Activated CD8-positive, alpha-beta memory T cell treated with anti-CD3 and anti-CD28 coated beads for 1 hour (primary cell): ENCODE measurements around the gene QRSL1.
"Not testable (repeated sequence)": the region's sequence is repeated elsewhere in the genome, so short reads cannot be mapped to it uniquely, and the experiment has no call there.

Experiments
- DNase-seq, 2 donors: peaks; one replicate each; pipeline ENCODE4 v3.0.0-alpha.2; 2020; ENCODE audit warnings: low read depth in 1 of 2; ENCODE audit errors: extremely low read depth in 1 of 2

Gene QRSL1

GRCh38 chr6:106674541-106675229, 45.3 kb downstream of the QRSL1 start:
- no peak for DNase-seq

- no peak for DNase-seq
These were observed 47.9 kb downstream of the QRSL1 start for GRCh38 chr6:106677282-106677681.

GRCh38 chr6:106684011-106684410, 54.6 kb downstream of the QRSL1 start:
- no peak for DNase-seq

- DNase-seq: no peak
These were observed 56.5 kb downstream of the QRSL1 start for GRCh38 chr6:106685833-106686232.

- no peak for DNase-seq
These were observed 59.0 kb downstream of the QRSL1 start for GRCh38 chr6:106688177-106688951.

- DNase-seq: no peak
These were observed 62.9 kb downstream of the QRSL1 start for GRCh38 chr6:106692112-106692818.

- no peak for DNase-seq
These were observed 63.4 kb downstream of the QRSL1 start for GRCh38 chr6:106692819-106693208.

GRCh38 chr6:106693418-106693817, 64.0 kb downstream of the QRSL1 start:
- DNase-seq: no peak

- no peak for DNase-seq
These were observed 65.0 kb downstream of the QRSL1 start for GRCh38 chr6:106694343-106694742.

- DNase-seq: no peak
These were observed 71.2 kb downstream of the QRSL1 start for GRCh38 chr6:106700581-106700980.

GRCh38 chr6:106701201-106701600, 71.8 kb downstream of the QRSL1 start:
- DNase-seq: not testable (repeated sequence)

- DNase-seq: no peak
These were observed 72.7 kb downstream of the QRSL1 start for GRCh38 chr6:106702046-106702445.

GRCh38 chr6:106702451-106703110, 73.2 kb downstream of the QRSL1 start:
- DNase-seq: no peak

GRCh38 chr6:106704327-106704726, 74.9 kb downstream of the QRSL1 start:
- no peak for DNase-seq

- no peak for DNase-seq
These were observed 75.8 kb downstream of the QRSL1 start for GRCh38 chr6:106705156-106705555.

- DNase-seq: no peak
These were observed 81.2 kb downstream of the QRSL1 start for GRCh38 chr6:106710580-106710979.

GRCh38 chr6:106714281-106714680, 84.9 kb downstream of the QRSL1 start:
- no peak for DNase-seq

- DNase-seq: no peak
These were observed 86.5 kb downstream of the QRSL1 start for GRCh38 chr6:106715922-106716321.

- no peak for DNase-seq
These were observed 87.6 kb downstream of the QRSL1 start for GRCh38 chr6:106716966-106717365.
